ENCODE measurements around the gene ABLIM1.
A peak's percentile ranks its signal among the peaks of the same experiment; 100 is the strongest.

ABLIM1 gene

DNA sequence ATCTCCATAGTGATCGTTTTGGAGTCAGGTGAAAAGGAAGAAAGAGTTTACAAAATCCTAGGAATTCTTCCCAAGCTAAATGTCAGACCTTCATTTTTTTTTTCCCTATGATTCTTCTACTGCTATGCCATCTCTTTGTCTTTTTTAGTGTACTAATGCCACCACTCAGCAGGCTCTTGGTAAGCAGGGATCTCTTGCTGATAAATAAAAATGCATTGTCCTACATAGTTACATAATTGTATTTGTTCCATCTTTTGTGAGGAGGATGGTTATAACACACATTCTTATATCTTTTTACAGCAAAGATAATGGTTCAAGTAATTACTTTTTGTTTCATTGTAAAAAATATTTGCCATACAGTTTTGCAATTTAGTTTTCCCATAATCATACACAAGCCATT, 217.0 kb downstream of the ABLIM1 start:
- no peak for DNase-seq

DNA sequence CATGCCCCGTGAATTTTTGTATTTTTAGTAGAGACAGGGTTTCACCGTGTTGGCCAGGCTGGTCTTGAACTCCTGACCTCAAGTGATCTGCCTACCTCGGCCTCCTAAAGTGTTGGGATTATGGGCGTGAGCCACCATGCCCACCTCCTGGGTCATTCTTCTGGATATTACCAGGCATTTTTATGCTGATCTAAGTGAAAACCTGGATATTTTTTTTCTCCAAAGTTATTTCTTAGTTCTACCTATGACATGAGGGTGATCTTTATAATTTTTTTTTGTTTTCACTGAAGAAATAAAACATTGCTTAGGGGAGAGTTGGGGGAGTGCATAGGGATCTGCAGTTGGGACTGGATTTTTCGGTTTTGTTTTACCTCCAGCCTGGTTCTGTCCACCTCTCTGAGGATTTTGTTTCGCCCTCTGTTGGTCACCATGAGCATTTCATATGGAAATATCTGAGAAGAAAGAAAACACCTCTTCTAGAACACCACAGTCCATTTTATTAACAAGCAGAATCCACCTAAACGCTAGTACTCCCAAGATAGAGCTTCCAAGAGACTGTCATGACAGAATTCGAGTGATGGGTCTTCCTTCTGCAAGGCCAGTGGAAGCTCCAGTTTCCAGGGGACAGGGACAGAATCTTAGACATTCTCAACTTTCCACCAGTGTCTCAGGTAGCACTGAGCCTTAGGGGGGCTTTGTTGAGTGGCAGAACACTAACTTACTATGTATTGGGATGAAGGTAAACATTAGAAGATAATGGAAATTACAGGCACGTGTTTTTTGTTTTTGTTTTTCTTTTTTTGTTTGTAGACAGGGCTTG, 220.4 kb downstream of the ABLIM1 start:
- DNase-seq: no peak

GRCh38 chr10:114436941-114437340, 221.1 kb downstream of the ABLIM1 start:
- DNase-seq: no peak

GRCh38 chr10:114432566-114433093, 225.4 kb downstream of the ABLIM1 start:
- no peak for DNase-seq

- DNase-seq: no peak
Observed at GRCh38 chr10:114431414-114432135, 226.5 kb downstream of the ABLIM1 start.

- DNase-seq: no peak
Observed at GRCh38 chr10:114430688-114431413, 227.2 kb downstream of the ABLIM1 start.

DNA sequence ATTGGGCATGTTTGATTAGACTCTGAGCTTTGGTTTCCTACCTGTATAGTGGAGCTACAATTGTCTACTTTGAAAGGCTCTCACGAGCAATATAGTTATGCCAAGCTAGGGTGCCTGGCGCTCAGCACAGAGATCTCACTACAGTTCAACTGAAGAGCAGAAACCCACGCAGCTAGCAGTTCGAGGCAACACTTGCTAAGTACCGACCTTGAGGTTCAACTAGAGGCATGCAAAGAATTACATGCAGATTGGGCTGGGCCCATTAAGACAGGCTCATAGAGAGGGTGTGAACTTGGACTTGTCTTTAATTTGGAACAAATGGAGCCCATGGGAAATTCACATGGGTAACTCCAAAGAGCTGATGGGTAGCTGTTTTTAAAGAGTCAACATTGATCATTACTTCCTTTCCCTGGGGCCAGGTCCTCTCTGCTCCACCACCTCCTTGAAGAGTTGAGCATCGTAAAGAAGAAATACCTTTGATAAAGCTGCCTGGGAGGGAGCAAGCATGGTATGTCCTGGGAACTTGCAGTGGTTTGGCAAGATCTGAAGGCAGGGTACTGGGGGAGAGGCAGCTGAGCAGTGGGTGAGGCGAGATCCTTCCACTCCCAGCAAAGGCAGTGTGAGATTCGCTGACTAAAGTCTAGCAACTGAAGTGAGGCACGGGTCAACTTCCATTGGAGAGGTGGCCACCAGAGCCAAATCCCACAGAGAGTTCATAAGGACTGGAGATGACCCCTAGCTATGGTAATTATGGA, 228.3 kb downstream of the ABLIM1 start:
- no peak for DNase-seq

DNA sequence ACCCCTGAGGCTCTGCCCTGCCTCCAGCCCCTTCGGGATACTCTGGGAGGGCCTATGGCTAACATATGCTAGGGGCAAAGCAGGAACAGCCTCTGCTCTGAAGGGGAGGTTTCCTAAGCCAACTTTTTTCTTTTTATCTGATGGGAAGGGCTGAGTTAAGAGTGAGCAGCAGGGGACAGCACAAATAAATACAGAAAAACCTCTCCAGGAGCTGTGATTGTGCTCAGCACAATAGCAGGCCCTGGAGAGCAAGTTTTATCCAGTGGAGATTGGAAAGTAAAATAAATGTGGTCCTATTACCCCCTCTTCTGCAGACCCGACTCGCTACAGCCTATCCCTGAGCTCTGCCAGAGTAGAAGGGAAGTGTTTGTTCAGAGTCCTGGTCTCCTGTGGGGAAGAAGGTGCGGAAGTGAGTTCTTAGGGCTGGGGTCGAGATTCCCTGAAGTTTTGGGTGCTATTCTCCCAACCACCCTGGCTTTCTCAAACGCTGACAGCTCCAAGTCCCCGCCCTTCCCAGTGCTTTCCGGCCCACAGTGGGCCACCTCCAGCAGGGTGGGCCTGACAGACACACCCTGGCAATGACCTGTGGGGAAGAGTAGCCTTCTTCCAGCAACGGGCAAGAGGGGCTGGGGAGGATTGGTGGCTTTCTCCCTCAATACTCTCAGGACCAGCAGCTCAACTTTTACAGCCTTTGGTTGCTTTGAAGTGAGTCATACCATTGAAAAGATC, 230.8 kb downstream of the ABLIM1 start:
- no peak for DNase-seq

DNA sequence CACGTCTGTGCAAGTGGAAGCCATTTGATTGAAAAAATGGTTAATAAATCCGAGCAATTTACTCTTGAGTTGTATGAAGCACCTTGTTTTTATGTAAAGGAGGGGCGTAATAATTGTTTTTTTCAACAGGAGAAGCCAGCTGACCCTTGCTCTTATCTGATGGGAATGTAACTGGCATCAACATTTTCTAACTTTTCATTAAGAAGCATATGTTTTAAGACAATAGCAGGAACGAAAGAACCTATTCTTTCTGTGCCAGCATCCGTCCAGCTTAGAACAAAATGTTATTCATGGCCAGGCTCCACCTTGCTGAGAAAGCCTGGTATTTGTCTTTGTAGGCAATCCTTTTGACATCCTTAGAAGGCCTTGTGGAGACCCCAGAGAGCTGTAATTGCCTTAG, 231.6 kb downstream of the ABLIM1 start:
- no peak for DNase-seq

DNA sequence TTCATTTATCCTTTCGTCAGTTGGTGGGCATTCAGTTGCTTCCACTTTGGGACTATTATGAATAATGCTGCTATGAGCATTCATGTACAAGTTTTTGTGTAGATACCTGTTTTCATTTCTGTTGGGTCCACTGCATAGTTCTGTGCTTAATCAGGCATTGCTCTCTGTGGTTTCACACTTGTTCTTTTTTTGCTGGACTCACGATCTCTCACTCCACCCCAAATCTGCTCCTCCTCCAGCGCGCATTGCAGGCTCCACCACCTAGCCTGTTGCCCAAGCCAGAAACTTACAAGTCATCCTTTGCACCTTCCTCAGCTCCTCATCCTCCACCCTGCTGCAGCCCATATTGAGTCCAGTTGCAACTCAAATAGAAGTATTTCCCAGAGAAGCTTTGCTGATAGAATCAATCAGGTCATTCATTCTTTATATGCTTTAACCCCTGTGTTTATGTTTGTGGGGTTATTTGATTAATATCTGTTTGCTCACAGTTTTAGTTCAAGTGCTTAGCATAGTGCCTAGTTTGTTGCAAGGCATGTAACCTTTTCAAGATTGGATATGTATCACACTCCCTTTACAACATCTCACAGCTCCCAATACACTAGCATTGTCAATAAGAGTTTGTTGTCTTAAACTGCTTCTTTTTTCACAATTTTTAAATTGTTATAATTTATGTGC, 237.1 kb downstream of the ABLIM1 start:
- DNase-seq: no peak

GRCh38 chr10:114418109-114418508, 240.0 kb downstream of the ABLIM1 start:
- DNase-seq: no peak

DNA sequence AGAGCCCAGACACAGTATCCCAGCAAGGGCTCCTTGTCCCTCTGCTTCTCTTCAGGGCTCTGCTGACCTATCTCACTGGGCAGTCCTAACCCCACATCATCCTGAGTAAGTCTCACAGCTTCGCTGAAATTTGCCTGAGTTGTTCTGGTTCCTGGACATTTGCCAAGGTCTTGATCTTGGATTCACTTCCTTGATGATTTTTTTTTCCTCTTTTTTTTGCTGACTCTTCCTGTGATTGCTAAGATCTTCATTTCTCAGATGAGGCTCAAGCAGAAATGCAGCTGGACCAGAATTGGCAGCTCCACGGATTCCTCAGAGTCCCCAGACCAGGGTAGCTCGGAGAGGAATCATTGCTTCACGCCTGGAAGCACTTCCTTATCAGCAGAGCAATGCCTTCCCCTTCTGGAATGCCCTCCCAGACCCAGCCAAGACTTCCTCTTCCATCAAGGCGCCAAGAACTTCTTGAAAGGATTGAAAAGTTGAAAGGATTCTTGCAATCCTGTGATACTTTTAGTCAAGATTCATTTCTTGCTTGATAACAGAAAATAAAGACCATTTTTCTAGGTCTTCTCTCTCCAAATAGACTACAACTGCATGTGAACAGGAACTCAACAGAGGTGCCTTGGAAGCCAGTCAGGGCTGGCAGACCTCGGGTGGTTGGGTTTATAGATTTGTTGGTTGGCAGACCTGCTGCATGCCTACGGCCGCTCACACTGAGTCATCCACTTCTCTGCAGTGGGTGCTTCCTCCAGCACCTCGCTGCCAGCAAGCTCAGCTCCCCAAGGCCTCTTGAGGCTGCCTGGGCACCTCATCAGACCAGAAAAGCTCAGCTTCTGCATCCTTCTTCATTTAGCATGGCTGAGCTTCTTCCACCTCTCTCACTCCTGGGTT, 244.9 kb downstream of the ABLIM1 start:
- DNase-seq: no peak

GRCh38 chr10:114408968-114409444, 249.1 kb downstream of the ABLIM1 start:
- DNase-seq: no peak

GRCh38 chr10:114408112-114408967, 249.7 kb downstream of the ABLIM1 start:
- DNase-seq: no peak

GRCh38 chr10:114406455-114406854, 251.6 kb downstream of the ABLIM1 start:
- DNase-seq: no peak

- DNase-seq: no peak
Observed at GRCh38 chr10:114405011-114405350, 253.1 kb downstream of the ABLIM1 start.

- DNase-seq: peak; percentile 62
Observed at GRCh38 chr10:114404171-114405010, 253.7 kb downstream of the ABLIM1 start, which contains the start of gene AFAP1L2. TSS of gene AFAP1L2 (minus strand) at chr10:114404502. CDS start at chr10:114404455, 47 bp downstream.

- peak; percentile 78 for DNase-seq
Observed at GRCh38 chr10:114403541-114404161, 254.4 kb downstream of the ABLIM1 start.
